Measurements from ENCODE around the gene SERPINE2. TPM values are rescaled to one million over a fixed set of nuclear protein-coding genes. Genes with fewer than 3 reads are reported as not detected.

SERPINE2 gene
- total RNA-seq, 1 experiment from 2014 or later = 231 TPM

GRCh38 chr2:224046752-224047151 is 7.7 kb upstream of the SERPINE2 start:
- TF ChIP-seq CTCF (IDR thresholded peaks at IDR 0.05; ENCODE audit: unreplicated experiment) = no peak
- Mint-ChIP-seq H3K9me3 (ENCODE audit: unreplicated experiment) (no peaks in the 10 kb centered on the region), H3K27ac (ENCODE audit: low read depth, unreplicated experiment) (no peak overlapping the region), H3K4me1 (ENCODE audit: insufficient read depth, unreplicated experiment) (no peaks in the 10 kb centered on the region), H3K27me3 (ENCODE audit: insufficient read depth, unreplicated experiment) (no peaks in the 10 kb centered on the region), H3K4me3 (ENCODE audit: unreplicated experiment) (no peak overlapping the region), H3K36me3 (ENCODE audit: insufficient read depth, unreplicated experiment) (no peaks in the 10 kb centered on the region)
- intact Hi-C loops (cut with micrococcal nuclease) = no loop called here
- DNase-seq (ENCODE audit: unreplicated experiment) = no peak
- ChIA-PET POLR2A (interaction anchor here (0.8 kb wide), 1 partner anchor 199 kb away, joined by 5 read pairs; no protein-coding TSS in a partner anchor), CTCF (interaction anchor here (1.1 kb wide), 1 partner anchor 78 kb away, joined by 3 read pairs; no protein-coding TSS in a partner anchor)
- no TSS peak for BruUV-seq (replicated peaks)

DNA sequence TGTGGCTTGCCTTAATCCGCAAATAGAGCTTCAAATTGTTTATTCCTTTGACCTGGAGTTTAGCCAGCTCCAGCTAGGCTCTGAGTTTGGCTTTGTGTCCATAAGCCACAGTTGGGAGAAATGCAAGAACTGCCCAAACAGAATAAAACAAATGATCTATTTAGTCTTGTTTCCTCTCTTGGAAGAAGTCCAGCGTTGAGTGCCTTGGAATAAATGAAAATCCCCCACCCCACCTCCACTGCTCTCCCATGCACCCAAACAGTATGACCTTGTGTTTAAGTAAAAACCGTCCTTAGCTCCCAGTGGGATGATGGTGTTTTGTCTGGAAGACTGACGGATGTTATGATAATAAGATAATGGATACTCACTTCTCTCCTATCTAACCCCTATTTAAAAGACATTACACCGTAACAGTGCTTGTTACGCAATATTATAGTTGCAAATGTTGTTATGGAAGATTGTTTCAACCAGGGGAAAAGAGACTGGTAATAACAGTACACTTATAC is 3.2 kb upstream of the SERPINE2 start:
- intact Hi-C loops (cut with micrococcal nuclease) = no loop called here
- no peaks in the 10 kb centered on the region for H3K36me3 Mint-ChIP-seq (ENCODE audit: insufficient read depth, unreplicated experiment)
- no peak for TF ChIP-seq CTCF (IDR thresholded peaks at IDR 0.05; ENCODE audit: unreplicated experiment)
- ChIA-PET CTCF (interaction anchor here (0.6 to 3.4 kb wide), 6 partner anchors 43 to 1111 kb away, joined by 3 to 17 read pairs (median 3); no protein-coding TSS in a partner anchor), POLR2A (interaction anchor here (0.6 to 1.1 kb wide), 2 partner anchors 109 to 241 kb away, joined by 3 to 4 read pairs; no protein-coding TSS in a partner anchor)
- peaks cover 12% of the 10 kb centered on the region for H3K4me1 Mint-ChIP-seq (ENCODE audit: insufficient read depth, unreplicated experiment)
- DNase-seq (ENCODE audit: unreplicated experiment) = no peak
- H3K9me3 Mint-ChIP-seq (ENCODE audit: unreplicated experiment) = no peaks in the 10 kb centered on the region
- no peak overlapping the region for H3K4me3 Mint-ChIP-seq (ENCODE audit: unreplicated experiment)
- BruUV-seq (replicated peaks) = no TSS peak
- H3K27ac Mint-ChIP-seq (ENCODE audit: low read depth, unreplicated experiment) = no peak overlapping the region
- no peaks in the 10 kb centered on the region for H3K27me3 Mint-ChIP-seq (ENCODE audit: insufficient read depth, unreplicated experiment)

GRCh38 chr2:224041554-224041953 is 2.5 kb upstream of the SERPINE2 start:
- ChIA-PET CTCF (interaction anchor here (0.6 to 3.4 kb wide), 3 partner anchors 237 to 1110 kb away, joined by 3 to 17 read pairs (median 3); no protein-coding TSS in a partner anchor), POLR2A (no interaction called here)
- Mint-ChIP-seq H3K4me1 (ENCODE audit: insufficient read depth, unreplicated experiment) (peaks cover 19% of the 10 kb centered on the region), H3K4me3 (ENCODE audit: unreplicated experiment) (no peak overlapping the region), H3K27me3 (ENCODE audit: insufficient read depth, unreplicated experiment) (no peaks in the 10 kb centered on the region), H3K36me3 (ENCODE audit: insufficient read depth, unreplicated experiment) (no peaks in the 10 kb centered on the region), H3K27ac (ENCODE audit: low read depth, unreplicated experiment) (no peak overlapping the region), H3K9me3 (ENCODE audit: unreplicated experiment) (no peaks in the 10 kb centered on the region)
- DNase-seq (ENCODE audit: unreplicated experiment) = no peak
- intact Hi-C loops (cut with micrococcal nuclease) = no loop called here
- no TSS peak for BruUV-seq (replicated peaks)
- no peak for TF ChIP-seq CTCF (IDR thresholded peaks at IDR 0.05; ENCODE audit: unreplicated experiment)

DNA sequence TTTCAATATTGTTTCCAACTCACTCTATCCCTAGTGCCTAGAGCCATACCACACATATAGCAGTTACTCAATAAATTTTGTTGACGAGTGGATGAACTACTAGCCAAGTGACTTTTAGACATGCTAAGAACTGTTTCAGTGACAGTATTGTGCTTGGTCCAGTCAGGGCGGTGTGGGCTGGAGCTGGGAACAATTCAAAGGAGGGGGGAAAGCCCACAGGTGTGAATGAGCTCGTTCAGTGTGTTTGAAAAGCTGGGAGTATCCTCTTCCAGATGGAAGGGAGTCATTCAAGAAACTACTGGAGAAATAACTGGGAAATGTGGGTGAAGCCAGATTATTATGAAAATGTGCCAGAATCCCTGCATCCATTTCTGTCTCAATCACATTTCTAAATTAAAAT is 1.7 kb upstream of the SERPINE2 start:
- CTCF ChIA-PET = interaction anchor here (0.7 kb wide), 1 partner anchor 140 kb away, joined by 4 read pairs; no protein-coding TSS in a partner anchor
- Mint-ChIP-seq H3K4me3 (ENCODE audit: unreplicated experiment) (no peak overlapping the region), H3K27ac (ENCODE audit: low read depth, unreplicated experiment) (no peak overlapping the region), H3K4me1 (ENCODE audit: insufficient read depth, unreplicated experiment) (peaks cover 27% of the 10 kb centered on the region), H3K27me3 (ENCODE audit: insufficient read depth, unreplicated experiment) (no peaks in the 10 kb centered on the region), H3K36me3 (ENCODE audit: insufficient read depth, unreplicated experiment) (no peaks in the 10 kb centered on the region), H3K9me3 (ENCODE audit: unreplicated experiment) (no peaks in the 10 kb centered on the region)
- no peak for TF ChIP-seq CTCF (IDR thresholded peaks at IDR 0.05; ENCODE audit: unreplicated experiment)
- DNase-seq (ENCODE audit: unreplicated experiment) = no peak
- intact Hi-C loops (cut with micrococcal nuclease) = no loop called here
- POLR2A ChIA-PET = interaction anchor here (0.7 kb wide), 1 partner anchor 1046 kb away, joined by 3 read pairs; no protein-coding TSS in a partner anchor
- BruUV-seq (replicated peaks) = no TSS peak
